Transverse colon (tissue), 4 donors: ENCODE data around the gene MYH9. TPM values are rescaled to one million over a fixed set of nuclear protein-coding genes. Genes with fewer than 3 reads are reported as not detected.

Experiments used
- DNase-seq: peaks from one replicate; pipeline ENCODE4 v3.0.0-alpha.2; 2019
- H3K27ac ChIP-seq, 4 donors: fragments of 200-600 bp; sonication (generic); 2 replicates each; pipeline ENCODE4 v1.5.1; 2016 to 2018; ENCODE audit warnings: inconsistent platforms in 4 of 4
- H3K27me3 ChIP-seq: fragments of 200-600 bp; sonication (generic); 2 replicates; pipeline ENCODE4 v1.5.1; 2017; ENCODE audit warnings: inconsistent platforms
- H3K36me3 ChIP-seq, 4 donors: fragments of 200-600 bp; sonication (generic); 2 replicates each; pipeline ENCODE4 v1.5.1; 2017 to 2019; ENCODE audit warnings: inconsistent platforms in 4 of 4
- H3K4me1 ChIP-seq, 4 donors: fragments of 200-600 bp; sonication (generic); 2 replicates each; pipeline ENCODE4 v1.5.1; 2017 to 2020; ENCODE audit warnings: inconsistent platforms in 4 of 4
- H3K4me3 ChIP-seq, 4 donors: fragments of 200-600 bp; sonication (generic); 1 replicate in 1 of 4; 2 replicates in 3 of 4; pipeline versions ENCODE4 v1.5.1 to v1.6.1; 2017 to 2019; ENCODE audit warnings: inconsistent platforms in 4 of 4
- H3K9me3 ChIP-seq, 2 donors: fragments of 200-600 bp; sonication (generic); 2 replicates each; pipeline ENCODE4 v1.5.1; 2017 to 2019; ENCODE audit warnings: inconsistent platforms in 2 of 2
- CTCF ChIP-seq, 5 experiments: fragments of 200-600 bp in 3 of 5; fragments of 450-650 bp in 2 of 5; sonication (generic) in 3 of 5; IDR thresholded peaks; 1 replicate in 2 of 5; 2 replicates in 3 of 5; pipeline ENCODE4 v1.5.1; 2016 to 2017; ENCODE audit warnings: antibody characterized with exemption in 5 of 5, inconsistent platforms in 3 of 5, mild to moderate bottlenecking in 2 of 5, moderate library complexity in 1 of 5
- EP300 ChIP-seq: sonication (generic); formaldehyde crosslinking; IDR thresholded peaks from one replicate; pipeline ENCODE4 v1.6.1; 2017; ENCODE audit warnings: antibody characterized with exemption, low read depth
- POLR2A ChIP-seq: fragments of 450-650 bp; IDR thresholded peaks from one replicate; pipeline ENCODE4 v1.6.1; 2016; ENCODE audit warnings: antibody characterized with exemption, mild to moderate bottlenecking, moderate library complexity
- POLR2AphosphoS5 ChIP-seq, 3 donors: sonication (generic); formaldehyde crosslinking; IDR thresholded peaks; one replicate each; pipeline ENCODE4 v1.6.1; 2016; ENCODE audit warnings: antibody characterized with exemption in 3 of 3
- whole genome bisulfite sequencing, 2 donors: methylation state at CpG; one replicate each; pipeline ENCODE4 v1.1.5; 2018; ENCODE audit warnings: low coverage in 1 of 2; 5-methylcytosine and 5-hydroxymethylcytosine counted together
- in situ Hi-C, 4 donors: fragments of 200-750 bp; cut with MboI; loops; one replicate each; pipeline versions ENCODE4 v1.15.0 to v1.15.1; 2017; ENCODE audit warnings: low sequenced_read_pairs in 3 of 4, low pct_ligation_motif_present in 1 of 4, low pct_unique_long_range_greater_than_20kb in 1 of 4
- intact Hi-C: fragments of 100-400 bp; cut with DNase I; formaldehyde crosslinking; loops from one replicate; pipeline ENCODE4 v1.15.1; 2023; ENCODE audit warnings: low total_unique reads
- total RNA-seq, 4 donors: library from RNA; depleted of rRNA; stranded (reverse); fragments of >200 nt; gene quantifications; one replicate each; pipeline ENCODE4 v1.1.0, GENCODE V29; 2016

Gene MYH9
- total RNA-seq, 4 donors from 2014 or later, result 385 to 511 (median 460) TPM

GRCh38 chr22:36298118-36298517 lies 89.6 kb downstream of the MYH9 start:
- TF ChIP-seq POLR2A, result no peak
- in situ Hi-C loops, result no loop called here
- DNase-seq, result no peak
- no peaks in the 10 kb centered on the region for H3K9me3 ChIP-seq
- intact Hi-C loops, result no loop called here
- H3K4me3 ChIP-seq, result no peak overlapping the region
- WGBS, 2 donors, result 96% methylated on average over 8 of the region's 8 CpGs; no CpG with 5 or more reads in 1 of the 2 donors
- peaks cover 0 to 97% (median 63%) of the 10 kb centered on the region in 4 donors for H3K36me3 ChIP-seq
- no peaks in the 10 kb centered on the region for H3K27me3 ChIP-seq
- H3K27ac ChIP-seq, result peak overlapping the region in 2 of 4 donors; percentile 70 to 75
- peaks cover 0 to 16% (median 2%) of the 10 kb centered on the region in 4 donors for H3K4me1 ChIP-seq

- Histone ChIP-seq H3K4me1 (peaks cover 0 to 16% (median 0%) of the 10 kb centered on the region in 4 donors), H3K36me3 (peaks cover 0 to 97% (median 65%) of the 10 kb centered on the region in 4 donors), H3K9me3 (no peaks in the 10 kb centered on the region), H3K27ac (peak overlapping the region in 2 of 4 donors; percentile 17 to 75), H3K27me3 (no peaks in the 10 kb centered on the region), H3K4me3 (no peak overlapping the region)
- 79 to 91% methylated on average over 7 to 19 of the region's 19 CpGs for WGBS, 2 donors
- no peak for DNase-seq
- intact Hi-C loops (no loop called here), in situ Hi-C loops (no loop called here)
- TF ChIP-seq POLR2A (no peak), CTCF (IDR thresholded peaks at IDR 0.05) (no peak), POLR2AphosphoS5 (IDR thresholded peaks at IDR 0.05) (peak in 1 of 3 donors; percentile 11), EP300 (no peak)
Measured at GRCh38 chr22:36297568-36297967, 90.2 kb downstream of the MYH9 start.

GRCh38 chr22:36296690-36297089 lies 91.1 kb downstream of the MYH9 start:
- peaks cover 0 to 8% (median 0%) of the 10 kb centered on the region in 4 donors for H3K4me1 ChIP-seq
- no peak overlapping the region for H3K4me3 ChIP-seq
- H3K9me3 ChIP-seq, result no peaks in the 10 kb centered on the region
- TF ChIP-seq CTCF (IDR thresholded peaks at IDR 0.05), result no peak
- no peak for TF ChIP-seq POLR2A
- no peak for TF ChIP-seq EP300
- TF ChIP-seq POLR2AphosphoS5 (IDR thresholded peaks at IDR 0.05), result no peak
- no peak for DNase-seq
- peaks cover 0 to 97% (median 65%) of the 10 kb centered on the region in 4 donors for H3K36me3 ChIP-seq
- H3K27ac ChIP-seq, result peak overlapping the region in 2 of 4 donors; percentile 8 to 17
- in situ Hi-C loops, result no loop called here
- 89 to 95% methylated on average over 3 to 15 of the region's 15 CpGs for WGBS, 2 donors
- H3K27me3 ChIP-seq, result no peaks in the 10 kb centered on the region
- intact Hi-C loops, result no loop called here

DNA sequence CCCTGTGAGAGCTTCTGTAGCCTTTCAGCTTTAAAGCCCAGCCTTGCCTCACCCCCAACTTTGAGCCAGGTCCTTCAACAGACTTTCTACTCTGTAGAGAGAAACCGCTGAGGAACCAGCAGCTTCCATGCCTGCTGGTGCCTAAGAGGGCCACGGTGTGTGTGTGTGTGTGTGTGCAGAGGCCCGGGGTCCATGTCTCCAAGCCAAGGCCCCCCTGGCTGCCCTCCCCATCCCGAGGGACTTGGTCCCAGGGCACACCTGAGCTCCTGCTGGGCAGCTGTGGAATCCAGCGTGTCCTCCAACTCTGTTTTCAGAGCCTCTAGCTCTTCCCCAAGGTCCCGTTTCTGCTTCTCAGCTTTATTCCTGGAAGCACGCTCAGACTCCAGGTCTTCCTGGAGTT lies 92.5 kb downstream of the MYH9 start:
- WGBS, 2 donors, result 92% methylated on average over 7 of the region's 7 CpGs; no CpG with 5 or more reads in 1 of the 2 donors
- H3K27ac ChIP-seq, result no peak overlapping the region
- intact Hi-C loops, result no loop called here

More for the DNA sequence above, 92.5 kb downstream of the MYH9 start:
- in situ Hi-C loops, result no loop called here
- no peak for DNase-seq
- Histone ChIP-seq H3K4me1 (no peaks in the 10 kb centered on the region), H3K9me3 (no peaks in the 10 kb centered on the region), H3K36me3 (peaks cover 0 to 87% (median 58%) of the 10 kb centered on the region in 4 donors), H3K27me3 (no peaks in the 10 kb centered on the region), H3K4me3 (no peak overlapping the region)
- TF ChIP-seq POLR2A (no peak), POLR2AphosphoS5 (IDR thresholded peaks at IDR 0.05) (no peak), CTCF (IDR thresholded peaks at IDR 0.05) (no peak), EP300 (no peak)
